ENCODE data around the gene GGT6. TPM values are rescaled to one million over a fixed set of nuclear protein-coding genes. Genes with fewer than 3 reads are reported as not detected.

Gene GGT6
- polyA plus RNA-seq, 4 donors, result 7.7 to 10.5 (median 8.3) TPM

- peak; percentile 77 to 96 (median 86) for DNase-seq (ENCODE audit: low read depth in 4 of 4, low spot score in 2 of 4)
These were observed 5.2 kb downstream of the GGT6 start, which contains the start of gene MYBBP1A for GRCh38 chr17:4554997-4555799. Gene MYBBP1A (minus strand): TSS chr17:4555384. CDS start chr17:4555324, 60 bp downstream.

- DNase-seq (ENCODE audit: low read depth in 4 of 4, low spot score in 2 of 4), result no peak
These were observed 5.9 kb downstream of the GGT6 start for GRCh38 chr17:4554441-4554996.

DNA sequence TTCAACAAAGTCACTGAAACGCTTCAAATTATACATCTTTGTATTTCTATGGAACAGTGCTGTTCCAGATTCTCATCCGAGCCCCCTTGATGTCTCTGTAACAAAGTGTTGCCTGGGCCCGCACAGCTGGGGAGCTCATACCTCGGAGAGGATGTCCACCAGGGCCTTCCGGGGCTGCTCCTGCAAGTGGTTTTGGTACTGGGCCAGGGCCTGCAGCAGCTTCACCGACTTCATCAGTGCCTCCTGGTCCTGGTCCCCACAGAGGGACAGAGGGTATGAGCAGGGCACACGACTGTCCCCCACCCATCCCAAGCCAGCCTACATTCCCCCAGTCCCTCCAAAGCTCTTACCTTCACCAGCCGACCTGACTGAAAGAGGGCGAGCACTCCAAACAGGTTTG lies 6.7 kb downstream of the GGT6 start:
- DNase-seq (ENCODE audit: low read depth in 4 of 4, low spot score in 2 of 4), result no peak

DNA sequence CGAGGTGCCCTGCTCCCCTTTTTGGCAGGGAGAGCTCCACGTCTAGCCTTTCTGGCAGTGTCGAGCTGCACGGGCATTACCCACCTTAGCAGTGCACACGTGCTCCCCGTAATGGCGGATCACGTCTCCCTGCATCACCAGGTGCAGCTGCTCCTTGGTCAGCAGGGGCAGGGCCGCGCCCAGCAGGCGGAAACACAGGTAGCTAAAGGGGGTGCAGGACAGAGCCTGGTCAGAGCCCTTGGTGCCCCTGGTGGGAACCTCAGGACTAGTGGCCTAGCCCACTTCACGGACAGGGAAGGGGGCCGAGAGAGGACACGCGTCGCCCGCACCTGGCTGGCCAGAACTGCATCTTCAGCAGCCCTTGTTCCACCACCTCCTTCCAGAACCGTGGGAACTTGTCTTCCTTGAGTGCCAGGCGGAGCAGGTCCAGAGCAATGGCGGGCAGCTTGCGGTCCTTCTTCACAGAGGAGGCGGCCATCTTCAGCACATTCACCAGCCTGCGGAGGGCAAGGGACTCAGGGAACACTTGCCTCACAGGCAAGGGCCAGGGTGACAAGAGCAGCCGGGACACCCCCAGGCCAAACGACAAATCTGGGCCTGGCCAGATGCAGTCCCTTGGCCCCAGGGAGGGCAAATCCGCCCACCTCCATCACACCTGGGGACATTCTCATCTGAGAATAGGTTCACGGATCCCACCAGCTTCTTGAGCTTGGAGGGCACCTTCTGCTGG lies 8.4 kb downstream of the GGT6 start:
- DNase-seq (ENCODE audit: low read depth in 4 of 4, low spot score in 2 of 4), result no peak

- no peak for DNase-seq (ENCODE audit: low read depth in 4 of 4, low spot score in 2 of 4)
These were observed 9.2 kb downstream of the GGT6 start for GRCh38 chr17:4551141-4551540.

DNA sequence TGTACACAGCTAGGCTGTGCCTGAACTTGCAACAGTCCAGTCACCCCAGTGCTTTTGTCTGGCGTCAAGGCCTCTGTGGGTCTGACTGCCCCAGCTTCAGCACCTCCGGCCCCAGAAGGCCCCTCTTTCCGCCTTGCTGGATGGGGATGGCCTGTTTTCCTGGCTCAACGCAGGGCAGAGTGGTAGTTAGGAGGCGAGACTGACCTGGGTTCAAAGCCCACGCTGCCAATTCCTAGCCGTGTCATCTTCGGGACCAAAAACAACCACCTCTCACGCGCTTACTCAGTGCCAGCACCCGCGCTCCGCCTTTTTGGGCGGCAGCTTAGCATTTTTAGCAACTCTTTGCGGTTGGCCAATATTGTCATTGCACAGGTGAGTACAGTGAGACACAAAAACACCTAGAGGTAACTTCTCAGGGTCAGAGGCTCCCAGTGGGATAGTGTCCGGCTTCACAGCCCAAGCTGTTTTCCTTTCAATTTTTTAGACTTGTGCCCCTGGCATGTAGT lies 9.8 kb downstream of the GGT6 start:
- no peak for DNase-seq (ENCODE audit: low read depth in 4 of 4, low spot score in 2 of 4)

- DNase-seq (ENCODE audit: low read depth in 4 of 4, low spot score in 2 of 4), result no peak
These were observed 10.4 kb downstream of the GGT6 start for GRCh38 chr17:4549781-4550533.

GRCh38 chr17:4548721-4549531 lies 11.5 kb downstream of the GGT6 start:
- no peak for DNase-seq (ENCODE audit: low read depth in 4 of 4, low spot score in 2 of 4)

GRCh38 chr17:4548061-4548461 lies 12.3 kb downstream of the GGT6 start:
- DNase-seq (ENCODE audit: low read depth in 4 of 4, low spot score in 2 of 4), result no peak

DNA sequence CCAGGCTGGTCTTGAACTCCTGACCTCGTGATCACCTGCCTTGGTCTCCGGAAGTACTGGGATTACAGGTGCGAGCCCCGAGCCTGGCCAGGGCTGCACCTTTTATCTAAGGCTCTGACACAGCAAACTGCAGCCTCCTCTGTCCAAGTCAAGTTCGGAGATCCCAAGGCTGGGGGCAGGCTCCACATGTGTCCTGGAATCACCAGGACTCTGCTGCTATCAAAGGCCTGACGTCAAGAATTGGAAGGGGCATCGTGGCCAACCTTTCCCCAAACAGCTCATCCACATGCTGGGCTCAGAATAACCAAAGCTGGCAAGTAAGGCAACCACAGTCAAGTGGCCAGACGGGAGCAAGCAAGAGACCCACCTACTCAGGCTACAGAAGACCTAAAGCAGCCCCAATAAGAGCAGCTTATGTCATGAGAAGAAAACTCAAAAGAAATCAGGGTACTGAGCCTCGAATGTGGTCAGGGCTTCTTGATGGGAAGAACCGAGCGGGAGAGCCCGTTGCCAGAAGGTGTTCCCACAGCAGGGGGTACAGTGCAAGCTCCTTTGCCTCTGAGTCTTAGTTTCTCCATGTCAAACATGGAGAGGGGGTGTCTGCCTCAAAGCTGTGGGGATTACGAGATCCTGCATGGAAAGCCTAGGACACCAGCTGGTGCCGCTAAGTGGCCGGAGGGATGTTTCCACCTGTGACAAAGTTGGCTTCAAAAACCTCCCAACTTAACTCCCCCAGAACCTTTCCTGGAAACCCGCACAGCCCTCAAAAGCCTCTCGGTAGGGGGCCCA lies 13.1 kb downstream of the GGT6 start:
- DNase-seq (ENCODE audit: low read depth in 4 of 4, low spot score in 2 of 4), result no peak

DNA sequence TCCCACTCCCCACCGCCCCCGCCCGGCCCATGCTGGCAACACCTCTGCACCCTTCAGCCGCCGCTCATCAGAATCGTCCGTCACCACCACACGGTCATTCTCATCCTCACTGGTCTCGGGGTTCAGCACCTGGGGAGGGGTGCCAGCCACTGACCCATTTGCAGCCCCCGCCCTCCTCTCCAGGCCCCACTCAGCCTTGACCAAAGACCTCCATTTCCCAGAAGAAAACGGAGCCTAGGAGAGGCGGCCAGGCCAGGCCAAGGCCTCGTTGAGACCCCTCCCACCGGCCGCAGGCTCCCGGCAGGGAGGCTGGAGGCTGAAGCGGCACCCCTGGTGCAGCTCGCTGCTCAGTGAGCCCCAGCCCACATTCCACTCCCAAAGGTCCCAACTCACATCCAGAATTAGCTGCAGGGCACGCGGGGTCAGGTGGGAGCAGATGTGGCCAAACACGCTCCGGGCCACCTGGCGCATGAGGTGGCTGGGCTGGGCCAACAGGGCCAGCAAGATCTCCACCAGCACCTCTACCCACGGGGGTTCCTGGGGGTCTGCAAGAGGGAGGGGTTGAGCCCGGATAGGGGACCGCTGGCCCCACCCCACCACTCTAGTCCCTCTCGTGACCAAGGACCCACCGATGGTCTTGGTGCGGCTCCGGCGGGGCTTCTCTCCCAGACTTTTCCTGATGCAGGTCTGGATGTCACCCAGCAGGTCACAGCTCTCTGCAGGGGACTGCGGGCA lies 15.0 kb downstream of the GGT6 start:
- DNase-seq (ENCODE audit: low read depth in 4 of 4, low spot score in 2 of 4), result no peak

DNA sequence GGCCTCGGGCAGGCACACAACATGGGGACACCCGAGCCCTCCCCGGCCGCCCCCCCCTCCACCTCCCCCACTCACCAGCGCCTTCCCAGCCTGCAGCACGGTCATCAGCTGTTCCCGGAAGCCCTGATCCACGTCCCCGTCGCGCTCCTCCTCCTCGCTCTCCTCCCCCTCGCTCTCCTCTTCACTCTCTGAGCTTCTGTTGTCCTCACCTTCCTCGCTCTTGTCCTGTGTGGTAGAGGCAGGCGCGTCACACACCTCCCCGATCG lies 15.5 kb downstream of the GGT6 start:
- no peak for DNase-seq (ENCODE audit: low read depth in 4 of 4, low spot score in 2 of 4)

DNA sequence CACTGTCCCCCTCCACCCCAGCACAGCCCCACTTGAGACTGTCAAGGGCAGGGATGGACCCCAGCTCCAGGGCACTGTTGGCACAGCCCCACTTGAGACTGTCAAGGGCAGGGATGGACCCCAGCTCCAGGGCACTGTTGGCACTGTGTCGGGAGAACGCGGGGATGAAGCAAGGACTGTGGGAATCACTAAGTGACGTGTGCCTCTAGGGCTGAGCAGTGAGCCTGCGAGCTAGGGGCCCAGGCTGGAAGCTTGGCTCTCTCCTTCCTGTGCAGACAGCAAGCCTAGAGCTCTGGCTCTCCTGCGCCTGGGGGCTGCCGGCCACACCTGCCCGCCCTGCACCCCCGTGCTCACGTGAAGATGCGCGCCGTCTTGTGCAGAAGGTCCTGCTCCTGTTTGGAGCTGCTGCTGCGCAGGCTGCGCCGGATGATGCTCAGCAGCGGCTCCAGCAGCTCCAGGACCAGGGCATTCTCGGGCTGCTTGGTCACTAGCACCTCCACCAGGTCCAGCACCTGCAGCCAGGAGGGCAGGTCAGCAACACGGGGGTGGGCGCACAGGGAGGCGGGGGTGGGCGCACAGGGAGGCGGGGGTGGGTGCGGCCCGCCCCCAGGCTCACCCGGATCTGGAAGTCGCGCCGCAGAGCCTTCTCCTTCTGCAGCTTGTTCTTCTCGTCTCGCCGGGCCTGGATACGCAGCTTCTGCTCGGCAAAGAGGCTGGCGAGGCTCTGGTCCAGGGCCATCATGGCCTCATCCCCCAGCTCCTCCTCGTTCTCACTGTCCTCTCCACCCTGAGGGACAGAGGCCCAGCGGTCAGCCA lies 16.0 kb downstream of the GGT6 start:
- DNase-seq (ENCODE audit: low read depth in 4 of 4, low spot score in 2 of 4), result no peak

DNA sequence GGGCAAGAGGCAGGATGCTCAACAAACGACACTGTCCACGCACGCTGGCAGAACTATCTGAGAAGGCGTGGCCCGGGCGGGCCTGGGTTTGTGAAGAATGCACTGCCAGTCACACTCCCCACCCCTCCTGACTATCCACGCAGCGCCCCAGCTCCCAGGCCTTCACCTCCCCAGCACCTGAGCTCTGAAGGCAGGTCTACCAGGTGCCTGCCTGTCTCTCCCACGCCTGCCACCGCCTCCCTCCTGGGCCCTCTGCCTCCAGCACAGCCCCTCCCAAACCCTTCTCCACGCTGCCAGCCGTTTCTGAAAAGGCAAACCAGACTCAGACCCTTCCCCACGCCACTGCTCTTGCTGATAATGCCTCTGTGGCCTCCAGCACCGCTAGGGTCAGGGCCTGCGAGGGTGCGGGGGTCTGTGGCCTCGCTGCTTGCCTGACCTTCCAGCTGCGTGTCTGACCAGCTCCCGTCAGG lies 16.8 kb downstream of the GGT6 start:
- no peak for DNase-seq (ENCODE audit: low read depth in 4 of 4, low spot score in 2 of 4)

DNA sequence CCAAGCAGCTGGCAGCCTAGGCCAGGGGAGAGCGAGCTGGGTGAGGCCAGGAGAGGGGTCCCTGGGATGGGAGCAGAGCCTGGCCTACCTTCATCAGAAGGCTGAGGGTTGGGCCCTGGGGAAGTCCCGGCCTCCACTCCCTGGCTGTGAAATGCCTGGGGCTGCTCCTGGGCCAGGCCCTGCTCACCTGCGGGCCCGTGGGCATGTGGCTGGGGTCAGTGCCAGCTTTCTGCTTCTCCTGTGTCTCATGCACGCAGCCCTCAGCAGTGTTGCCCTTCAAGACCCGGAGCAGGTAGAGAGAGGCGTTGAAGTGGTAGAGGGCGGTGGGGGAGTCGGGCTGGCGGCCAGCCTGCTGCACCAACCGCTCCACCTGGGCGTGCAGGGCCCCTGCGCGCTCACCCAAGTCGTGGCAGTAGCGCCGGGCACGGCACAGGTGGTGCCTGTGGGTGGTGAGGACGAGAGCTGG lies 17.6 kb downstream of the GGT6 start:
- no peak for DNase-seq (ENCODE audit: low read depth in 4 of 4, low spot score in 2 of 4)

DNA sequence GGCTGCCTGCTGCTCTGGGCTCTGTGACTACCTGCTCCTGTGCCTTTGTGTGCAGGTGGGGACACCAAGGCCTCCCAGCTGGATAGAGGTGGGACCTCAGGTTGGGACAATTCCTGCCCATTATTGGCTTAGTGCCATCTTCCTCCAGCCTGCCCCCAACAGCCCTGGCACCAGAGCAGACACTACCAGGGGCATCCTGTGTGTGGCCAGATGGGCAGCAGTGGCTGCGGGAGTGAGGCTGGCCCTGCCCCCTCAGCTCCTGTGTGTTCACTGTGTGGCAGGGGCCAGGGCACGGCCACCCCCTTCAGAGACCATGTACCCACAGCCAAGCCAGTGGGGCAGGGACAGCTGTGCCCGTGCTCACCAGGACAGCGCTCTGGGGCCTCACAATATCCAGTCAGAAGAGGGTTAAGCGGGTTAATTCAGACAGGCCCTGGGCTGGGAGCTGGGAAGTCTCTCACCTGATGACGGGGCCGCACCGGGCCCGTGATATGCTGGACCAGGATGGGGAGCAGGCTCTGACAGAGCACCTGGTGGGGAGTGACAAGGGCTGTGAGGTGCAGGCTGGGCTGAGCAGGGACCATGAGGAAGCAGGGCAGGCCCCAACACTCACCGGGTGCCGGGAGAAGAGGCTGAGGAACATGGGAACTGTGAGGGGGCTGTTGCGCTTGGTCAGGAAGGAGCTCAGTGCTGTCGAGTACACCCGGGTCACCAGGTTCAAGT lies 18.2 kb downstream of the GGT6 start:
- DNase-seq (ENCODE audit: low read depth in 4 of 4, low spot score in 2 of 4), result no peak
